ENCODE measurements around the gene NAT10. TPM values are rescaled to one million over a fixed set of nuclear protein-coding genes. Genes with fewer than 3 reads are reported as not detected.
A peak's percentile ranks its signal among the peaks of the same experiment; 100 is the strongest.
"Not testable (repeated sequence)": the region's sequence is repeated elsewhere in the genome, so short reads cannot be mapped to it uniquely, and the experiment has no call there.

Gene NAT10
- total RNA-seq, 3 donors from 2014 or later, result 203 to 213 (median 213) TPM

GRCh38 chr11:34080609-34081008 is 24.8 kb upstream of the NAT10 start:
- peaks cover 43% of the 10 kb centered on the region for H3K36me3 Mint-ChIP-seq (ENCODE audit: insufficient read depth)
- no peaks in the 10 kb centered on the region for H3K27me3 Mint-ChIP-seq (ENCODE audit: low read depth)
- peaks cover 11% of the 10 kb centered on the region for H3K4me1 Mint-ChIP-seq (ENCODE audit: low read depth)
- ATAC-seq, result no peak
- DNase-seq, result no peak
- no peak overlapping the region for H3K4me3 Mint-ChIP-seq
- no peaks in the 10 kb centered on the region for H3K9me3 Mint-ChIP-seq

- no peak for DNase-seq
- H3K27me3 Mint-ChIP-seq (ENCODE audit: low read depth), result no peaks in the 10 kb centered on the region
Measured at GRCh38 chr11:34084637-34085036, 20.8 kb upstream of the NAT10 start.

DNA sequence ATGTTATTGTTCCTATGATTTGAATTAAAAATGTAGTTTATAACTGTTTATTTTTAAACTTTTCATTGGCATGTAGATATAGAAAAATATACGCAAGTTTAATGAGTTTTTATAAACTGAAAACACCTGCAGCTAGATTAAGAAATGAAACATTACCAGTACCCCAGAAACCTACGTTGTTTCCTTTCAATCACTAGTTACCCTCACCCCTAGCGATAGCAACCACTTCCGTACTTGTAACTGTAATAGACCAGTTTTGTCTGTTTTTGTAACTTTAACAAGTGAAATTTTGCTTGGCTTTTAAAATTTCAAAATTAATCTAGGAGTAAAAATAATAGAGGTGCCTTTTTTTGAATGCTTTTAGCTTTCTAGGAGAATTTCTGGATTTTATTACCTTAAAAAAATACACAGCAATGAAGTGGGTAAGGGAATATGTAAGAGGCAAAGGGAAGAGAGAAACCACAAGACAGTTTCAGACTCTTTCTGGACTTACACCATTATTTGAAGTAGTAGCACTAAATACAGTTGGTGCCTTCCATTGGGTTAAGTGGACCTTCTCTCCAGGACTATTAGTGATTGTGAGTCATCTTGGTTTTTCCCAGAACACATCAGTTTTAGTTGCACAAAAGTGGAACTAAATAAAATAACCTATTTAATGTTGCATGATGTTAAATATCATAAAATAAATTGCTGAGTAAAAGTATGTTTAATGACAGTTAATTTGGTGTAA is 18.7 kb upstream of the NAT10 start:
- DNase-seq (no peak), ATAC-seq (no peak)
- peaks cover 22% of the 10 kb centered on the region for H3K4me1 Mint-ChIP-seq (ENCODE audit: low read depth)
- no peaks in the 10 kb centered on the region for H3K27me3 Mint-ChIP-seq (ENCODE audit: low read depth)
- peaks cover 46% of the 10 kb centered on the region for H3K36me3 Mint-ChIP-seq (ENCODE audit: insufficient read depth)
- H3K4me3 Mint-ChIP-seq, result no peak overlapping the region
- H3K9me3 Mint-ChIP-seq, result no peaks in the 10 kb centered on the region

More at GRCh38 chr11:34084637-34085036, 20.8 kb upstream of the NAT10 start:
- Mint-ChIP-seq H3K4me1 (ENCODE audit: low read depth) (peaks cover 21% of the 10 kb centered on the region), H3K4me3 (no peak overlapping the region), H3K9me3 (no peaks in the 10 kb centered on the region), H3K36me3 (ENCODE audit: insufficient read depth) (peaks cover 43% of the 10 kb centered on the region)
- no peak for ATAC-seq

GRCh38 chr11:34091825-34092224 is 13.6 kb upstream of the NAT10 start:
- peaks cover 27% of the 10 kb centered on the region for H3K36me3 Mint-ChIP-seq (ENCODE audit: insufficient read depth)
- H3K9me3 Mint-ChIP-seq, result no peaks in the 10 kb centered on the region
- no peak overlapping the region for H3K4me3 Mint-ChIP-seq
- H3K27me3 Mint-ChIP-seq (ENCODE audit: low read depth), result no peaks in the 10 kb centered on the region
- DNase-seq (no peak), ATAC-seq (no peak)
- H3K4me1 Mint-ChIP-seq (ENCODE audit: low read depth), result peaks cover 7% of the 10 kb centered on the region

GRCh38 chr11:34094900-34095299 is 10.5 kb upstream of the NAT10 start:
- not testable (repeated sequence) for H3K9me3 Mint-ChIP-seq; DNase-seq; H3K4me1 Mint-ChIP-seq (ENCODE audit: low read depth); ATAC-seq; H3K27me3 Mint-ChIP-seq (ENCODE audit: low read depth); H3K4me3 Mint-ChIP-seq
- H3K36me3 Mint-ChIP-seq (ENCODE audit: insufficient read depth), result peaks cover 32% of the 10 kb centered on the region

DNA sequence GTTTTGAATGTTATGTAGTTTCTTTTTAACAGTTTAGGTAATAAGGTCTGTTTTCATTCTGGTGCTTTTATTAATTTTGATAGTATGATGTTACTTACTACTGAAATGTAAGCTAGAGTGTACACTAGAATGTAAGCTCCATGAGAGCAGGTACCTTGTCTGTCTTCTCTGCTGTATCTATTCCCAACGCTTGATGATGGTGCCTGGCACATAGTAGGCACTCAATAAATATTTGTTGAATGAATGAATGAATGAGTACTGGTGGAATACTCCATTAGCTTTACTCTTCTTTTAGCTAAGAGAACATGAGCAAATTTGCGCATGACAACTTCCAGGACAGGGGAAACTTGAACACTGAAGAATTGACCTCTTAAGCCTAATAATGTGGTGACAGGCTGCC is 6.6 kb upstream of the NAT10 start:
- H3K27me3 Mint-ChIP-seq (ENCODE audit: low read depth), result no peaks in the 10 kb centered on the region
- no peak for ATAC-seq
- no peak for DNase-seq
- peaks cover 23% of the 10 kb centered on the region for H3K36me3 Mint-ChIP-seq (ENCODE audit: insufficient read depth)
- H3K4me1 Mint-ChIP-seq (ENCODE audit: low read depth), result peaks cover 6% of the 10 kb centered on the region
- H3K9me3 Mint-ChIP-seq, result no peaks in the 10 kb centered on the region
- H3K4me3 Mint-ChIP-seq, result no peak overlapping the region

DNA sequence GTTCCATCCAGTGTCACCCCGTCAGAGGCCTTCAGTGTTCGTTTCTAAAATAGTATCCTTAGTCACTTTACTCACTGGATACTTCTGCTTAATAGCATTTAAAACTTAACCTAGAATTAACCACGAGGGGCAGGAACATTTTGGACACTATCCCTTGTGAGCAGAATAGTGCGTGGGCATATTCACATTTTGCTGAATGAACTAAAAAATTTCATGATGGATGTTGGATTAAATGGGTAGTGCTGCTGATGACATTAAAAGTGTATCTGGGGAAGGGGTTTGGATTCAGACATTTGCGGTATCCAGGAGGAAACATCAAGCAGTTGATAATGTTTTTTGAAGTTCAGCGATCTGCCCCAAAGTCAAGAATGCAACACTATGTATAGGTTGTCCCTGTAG is 750 bp upstream of the NAT10 start:
- Mint-ChIP-seq H3K36me3 (ENCODE audit: insufficient read depth) (peaks cover 22% of the 10 kb centered on the region), H3K4me3 (peak overlapping the region; percentile 97), H3K9me3 (no peaks in the 10 kb centered on the region), H3K27me3 (ENCODE audit: low read depth) (no peaks in the 10 kb centered on the region), H3K4me1 (ENCODE audit: low read depth) (peaks cover 54% of the 10 kb centered on the region)
- ATAC-seq, result no peak
- DNase-seq, result no peak

DNA sequence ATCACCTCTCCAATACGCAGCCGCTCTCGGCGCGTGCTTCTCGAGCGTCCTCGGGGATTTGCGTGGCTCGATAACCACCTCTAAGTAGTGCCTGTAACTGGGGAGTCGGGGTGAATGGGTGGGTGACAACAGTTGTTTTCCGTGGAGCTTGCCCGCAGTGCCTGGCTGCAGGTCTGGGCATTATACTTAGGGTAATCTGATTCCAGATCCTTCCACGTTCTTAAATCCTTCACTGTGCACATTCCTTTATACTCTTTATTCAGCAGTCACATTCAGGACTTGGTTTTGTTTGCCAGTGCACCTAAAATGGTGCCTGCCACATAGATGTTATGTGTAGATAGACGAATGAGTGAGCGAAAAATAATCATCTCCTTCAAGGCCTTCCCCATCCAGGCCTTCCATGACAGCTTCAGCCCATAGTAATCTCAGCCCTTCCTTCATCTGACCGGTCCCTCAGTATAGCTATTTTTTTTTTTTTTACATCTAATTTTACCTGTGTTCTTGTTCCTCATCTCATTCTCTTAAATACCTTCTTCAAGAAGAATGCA is 602 bp downstream of the NAT10 start:
- peaks cover 25% of the 10 kb centered on the region for H3K36me3 Mint-ChIP-seq (ENCODE audit: insufficient read depth)
- no peak for DNase-seq
- H3K9me3 Mint-ChIP-seq, result no peaks in the 10 kb centered on the region
- peaks cover 57% of the 10 kb centered on the region for H3K4me1 Mint-ChIP-seq (ENCODE audit: low read depth)
- no peaks in the 10 kb centered on the region for H3K27me3 Mint-ChIP-seq (ENCODE audit: low read depth)
- peak overlapping the region; percentile 97 for H3K4me3 Mint-ChIP-seq
- ATAC-seq, result peak; percentile 2 to 34

DNA sequence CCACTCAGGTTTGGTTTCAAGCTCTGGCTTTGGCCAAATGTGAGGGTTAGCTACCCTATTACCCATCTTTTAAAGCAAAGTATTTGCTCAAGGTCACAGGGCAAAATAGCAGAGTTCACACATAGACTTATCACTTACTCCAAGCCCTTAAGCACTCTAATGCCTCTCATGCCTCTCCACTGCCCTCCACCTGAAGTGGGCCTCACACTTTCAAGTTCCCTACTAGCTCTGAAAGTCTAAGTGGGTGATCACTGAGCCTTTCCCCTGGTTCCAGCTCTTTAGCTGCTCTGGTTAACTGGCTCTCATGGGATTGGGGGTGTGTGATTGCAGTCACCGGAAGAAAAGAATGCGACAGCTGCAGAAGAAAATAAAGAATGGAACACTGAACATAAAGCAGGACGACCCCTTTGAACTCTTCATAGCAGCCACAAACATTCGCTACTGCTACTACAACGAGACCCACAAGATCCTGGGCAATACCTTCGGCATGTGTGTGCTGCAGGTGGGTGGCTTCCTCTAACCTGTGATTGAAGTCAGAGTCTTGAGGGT is 6.4 kb downstream of the NAT10 start:
- DNase-seq (no peak), ATAC-seq (no peak)
- Mint-ChIP-seq H3K27me3 (ENCODE audit: low read depth) (no peaks in the 10 kb centered on the region), H3K9me3 (no peaks in the 10 kb centered on the region), H3K4me3 (no peak overlapping the region), H3K4me1 (ENCODE audit: low read depth) (peaks cover 28% of the 10 kb centered on the region), H3K36me3 (ENCODE audit: insufficient read depth) (peaks cover 62% of the 10 kb centered on the region)

- Mint-ChIP-seq H3K9me3 (no peaks in the 10 kb centered on the region), H3K27me3 (ENCODE audit: low read depth) (no peaks in the 10 kb centered on the region), H3K4me1 (ENCODE audit: low read depth) (peaks cover 10% of the 10 kb centered on the region), H3K4me3 (no peak overlapping the region), H3K36me3 (ENCODE audit: insufficient read depth) (peaks cover 60% of the 10 kb centered on the region)
- ATAC-seq, result no peak
- no peak for DNase-seq
Measured at GRCh38 chr11:34114014-34114413, 8.6 kb downstream of the NAT10 start.

DNA sequence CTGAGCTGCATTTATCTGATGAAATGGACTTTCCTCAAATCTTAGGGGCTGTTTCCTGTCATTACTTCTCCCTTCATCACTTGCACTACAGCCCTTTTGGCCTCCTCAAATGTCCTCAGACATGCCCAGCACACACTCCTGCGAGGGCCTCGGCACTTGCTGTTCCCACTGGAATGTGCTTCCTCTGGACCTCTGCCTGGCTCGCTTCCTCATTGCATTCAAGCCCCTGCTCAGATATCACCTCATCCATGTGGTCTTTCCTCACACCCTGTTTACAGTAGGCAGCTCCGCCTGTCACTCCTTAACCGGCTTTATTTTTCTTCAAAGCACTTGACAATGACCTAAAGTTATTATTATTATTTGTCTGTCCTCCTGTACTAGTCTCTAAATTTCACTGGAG is 9.0 kb downstream of the NAT10 start:
- Mint-ChIP-seq H3K9me3 (no peaks in the 10 kb centered on the region), H3K4me1 (ENCODE audit: low read depth) (peaks cover 5% of the 10 kb centered on the region), H3K36me3 (ENCODE audit: insufficient read depth) (peaks cover 59% of the 10 kb centered on the region), H3K4me3 (no peak overlapping the region), H3K27me3 (ENCODE audit: low read depth) (no peaks in the 10 kb centered on the region)
- DNase-seq (no peak), ATAC-seq (no peak)

GRCh38 chr11:34120651-34121050 is 15.2 kb downstream of the NAT10 start:
- Mint-ChIP-seq H3K4me1 (ENCODE audit: low read depth) (peaks cover 1% of the 10 kb centered on the region), H3K27me3 (ENCODE audit: low read depth) (no peaks in the 10 kb centered on the region), H3K36me3 (ENCODE audit: insufficient read depth) (peaks cover 59% of the 10 kb centered on the region), H3K4me3 (no peak overlapping the region), H3K9me3 (no peaks in the 10 kb centered on the region)
- DNase-seq (no peak), ATAC-seq (no peak)

GRCh38 chr11:34124885-34125668 is 19.6 kb downstream of the NAT10 start:
- Mint-ChIP-seq H3K9me3 (no peaks in the 10 kb centered on the region), H3K27me3 (ENCODE audit: low read depth) (no peaks in the 10 kb centered on the region), H3K4me1 (ENCODE audit: low read depth) (peaks cover 1% of the 10 kb centered on the region), H3K4me3 (no peak overlapping the region), H3K36me3 (ENCODE audit: insufficient read depth) (peaks cover 60% of the 10 kb centered on the region)
- DNase-seq (no peak), ATAC-seq (no peak)

- Mint-ChIP-seq H3K4me3 (no peak overlapping the region), H3K36me3 (ENCODE audit: insufficient read depth) (peaks cover 54% of the 10 kb centered on the region), H3K9me3 (no peaks in the 10 kb centered on the region), H3K27me3 (ENCODE audit: low read depth) (no peaks in the 10 kb centered on the region), H3K4me1 (ENCODE audit: low read depth) (no peaks in the 10 kb centered on the region)
- ATAC-seq (no peak), DNase-seq (no peak)
Measured at GRCh38 chr11:34126959-34127848, 21.8 kb downstream of the NAT10 start.

Measured in activated T-cell treated with anti-CD3 and anti-CD28 coated beads, Interleukin-2, amount 50 U/mL, for 4 hours (primary cell).